IMR-90 (cell line): ENCODE results near the gene PLXNA1.

Source experiments
- CTCF ChIP-seq: conservative IDR thresholded peaks from 2 replicates; pipeline ENCODE4 v1.5.1; 2012; ENCODE audit warnings: mild to moderate bottlenecking, low read depth, low read length, improper control_type of control experiment
- SMC3 ChIP-seq: fragments of 150-350 bp; IDR thresholded peaks from 2 replicates; pipeline ENCODE4 v1.6.1; 2016; ENCODE audit warnings: low read depth, mild to moderate bottlenecking, antibody characterized with exemption, low read length, moderate library complexity

- TF ChIP-seq SMC3, result no peak
- no peak for TF ChIP-seq CTCF
Observed at GRCh38 chr3:126939338-126939718, 43.6 kb upstream of the PLXNA1 start.
